H1 (cell line): Measurements from ENCODE around the gene DMAC2. TPM values are rescaled to one million over a fixed set of nuclear protein-coding genes. Genes with fewer than 3 reads are reported as not detected.

Experiments
- CTCF ChIA-PET: fragments of 300-600 bp; sonication (Branson Sonifier 250); formaldehyde crosslinking; loops from one replicate; lab custom pipeline; 2021; ENCODE audit not compliant: partially characterized antibody; lab: Charles Lee
- POLR2A ChIA-PET: fragments of 300-600 bp; sonication (Branson Sonifier 250); formaldehyde crosslinking; loops from one replicate; lab custom pipeline; 2021; ENCODE audit warnings: inconsistent platforms; ENCODE audit not compliant: partially characterized antibody; lab: Charles Lee
- DNase-seq, 2 experiments: peaks; one replicate each; pipeline versions ENCODE4 v3.0.0 to v3.0.0-alpha.2; 2010 to 2022; ENCODE audit warnings: low spot score in 2 of 2, low read depth in 1 of 2, mixed read lengths in 1 of 2
- FAIRE-seq: peaks from 2 replicates; lab custom pipeline; 2011; peaks lifted over from hg19 to GRCh38; lab: Jason Lieb, UNC
- H2AFZ ChIP-seq: 2 replicates; pipeline ENCODE4 v1.8.1; 2012; ENCODE audit warnings: low read length, inconsistent platforms
- H2AK5ac ChIP-seq: 2 replicates; pipeline ENCODE4 v1.6.1; 2013; ENCODE audit warnings: low read depth, low read length
- H2BK120ac ChIP-seq: replicated peaks from 2 replicates; pipeline ENCODE3; 2013; ENCODE audit warnings: low read depth, low read length, inconsistent platforms
- H2BK12ac ChIP-seq: 2 replicates; pipeline ENCODE4 v1.6.1; 2013; ENCODE audit warnings: low read depth, low read length
- H2BK15ac ChIP-seq: 2 replicates; pipeline ENCODE4 v1.6.1; 2013; ENCODE audit warnings: low read length
- H2BK20ac ChIP-seq: 2 replicates; pipeline ENCODE4 v1.6.1; 2013; ENCODE audit warnings: low read length
- H2BK5ac ChIP-seq: 2 replicates; pipeline ENCODE4 v1.6.1; 2013; ENCODE audit warnings: low read depth, low read length
- H3K14ac ChIP-seq: 2 replicates; pipeline ENCODE4 v1.6.1; 2013; ENCODE audit warnings: inconsistent platforms; ENCODE audit not compliant: insufficient read length
- H3K18ac ChIP-seq: 2 replicates; pipeline ENCODE4 v1.6.1; 2013; ENCODE audit warnings: low read length; ENCODE audit errors: extremely low read depth
- H3K23ac ChIP-seq: 2 replicates; pipeline ENCODE4 v1.6.1; 2013; ENCODE audit warnings: inconsistent platforms; ENCODE audit not compliant: insufficient read length
- H3K23me2 ChIP-seq: 2 replicates; pipeline ENCODE4 v1.6.1; 2013; ENCODE audit warnings: low read depth, low read length
- H3K27ac ChIP-seq: 2 replicates; pipeline ENCODE4 v1.6.1; 2011; ENCODE audit warnings: low read depth, low read length, inconsistent platforms
- H3K27me3 ChIP-seq, 4 experiments: replicated peaks in 1 of 4; 1 replicate in 1 of 4; 2 replicates in 3 of 4; pipeline versions ENCODE4 v1.6.1 to v1.8.1; 2011 to 2013; ENCODE audit warnings: low read length in 3 of 4, mild to moderate bottlenecking in 3 of 4, inconsistent platforms in 2 of 4, mixed read lengths in 2 of 4, moderate library complexity in 1 of 4; ENCODE audit not compliant: control insufficient read depth in 3 of 4, insufficient read depth in 3 of 4; ENCODE audit errors: extremely low read depth in 1 of 4
- H3K36me3 ChIP-seq, 4 experiments: 2 replicates each; pipeline versions ENCODE4 v1.6.1 to v1.8.1; 2011 to 2013; ENCODE audit warnings: mild to moderate bottlenecking in 4 of 4, low read length in 3 of 4, moderate library complexity in 2 of 4, control low read depth in 1 of 4, inconsistent platforms in 1 of 4; ENCODE audit not compliant: insufficient read depth in 4 of 4, control insufficient read depth in 2 of 4
- H3K4ac ChIP-seq: replicated peaks from 2 replicates; pipeline ENCODE3; 2013; ENCODE audit warnings: low read length, low read depth, mixed read lengths, inconsistent platforms; ENCODE audit not compliant: insufficient read length
- H3K4me1 ChIP-seq, 4 experiments: replicated peaks in 1 of 4; 1 replicate in 1 of 4; 2 replicates in 3 of 4; pipeline versions ENCODE4 v1.6.1 to v1.8.1; 2011 to 2013; ENCODE audit warnings: low read length in 3 of 4, inconsistent platforms in 2 of 4, mixed read lengths in 1 of 4; ENCODE audit not compliant: insufficient read depth in 4 of 4, control insufficient read depth in 3 of 4
- H3K4me2 ChIP-seq, 2 experiments: 2 replicates each; pipeline versions ENCODE4 v1.6.1 to v1.8.1; 2011 to 2013; ENCODE audit warnings: low read depth in 2 of 2, low read length in 2 of 2, control low read depth in 1 of 2, inconsistent platforms in 1 of 2, mild to moderate bottlenecking in 1 of 2; ENCODE audit not compliant: insufficient read depth in 1 of 2
- H3K4me3 ChIP-seq, 4 experiments: fragments of 200-600, 300-600 bp in 1 of 4; sonication (generic), shearing (Covaris generic), sonication (Bioruptor Twin) in 1 of 4; 2 replicates each; pipeline versions ENCODE4 v1.5.1 to v1.8.1; 2011 to 2016; ENCODE audit warnings: low read length in 4 of 4, low read depth in 3 of 4, control low read depth in 2 of 4, inconsistent platforms in 2 of 4, mild to moderate bottlenecking in 2 of 4, mixed read lengths in 1 of 4, moderate library complexity in 1 of 4; ENCODE audit not compliant: insufficient read depth in 2 of 4; ENCODE audit errors: extremely low read depth in 1 of 4
- H3K56ac ChIP-seq: replicated peaks from 2 replicates; pipeline ENCODE3; 2013; ENCODE audit warnings: low read depth, mild to moderate bottlenecking, mixed read lengths, low read length, inconsistent platforms; ENCODE audit not compliant: insufficient read length
- H3K79me1 ChIP-seq: 2 replicates; pipeline ENCODE4 v1.6.1; 2013; ENCODE audit warnings: low read depth, low read length, control low read depth
- H3K79me2 ChIP-seq, 2 experiments: 2 replicates each; pipeline versions ENCODE4 v1.6.1 to v1.8.1; 2012 to 2013; ENCODE audit warnings: low read length in 2 of 2, mild to moderate bottlenecking in 2 of 2, inconsistent platforms in 1 of 2; ENCODE audit not compliant: insufficient read depth in 2 of 2, control insufficient read depth in 1 of 2
- H3K9ac ChIP-seq, 4 experiments: replicated peaks in 1 of 4; 1 replicate in 1 of 4; 2 replicates in 3 of 4; pipeline versions ENCODE4 v1.6.1 to v1.8.1; 2011 to 2013; ENCODE audit warnings: low read depth in 3 of 4, low read length in 3 of 4, control low read depth in 2 of 4, mild to moderate bottlenecking in 2 of 4, moderate library complexity in 2 of 4, inconsistent platforms in 1 of 4; ENCODE audit errors: extremely low read depth in 1 of 4
- H3K9me3 ChIP-seq, 2 experiments: 2 replicates each; pipeline versions ENCODE4 v1.6.1 to v1.8.1; 2012 to 2013; ENCODE audit warnings: mild to moderate bottlenecking in 2 of 2, moderate library complexity in 2 of 2, control low read depth in 1 of 2, inconsistent platforms in 1 of 2, low read depth in 1 of 2, low read length in 1 of 2, mixed read lengths in 1 of 2; ENCODE audit not compliant: insufficient read depth in 2 of 2
- H4K20me1 ChIP-seq, 2 experiments: replicated peaks in 1 of 2; 2 replicates each; pipeline versions ENCODE3 to v1.8.1; 2011 to 2013; ENCODE audit warnings: inconsistent platforms in 2 of 2, low read length in 2 of 2, mild to moderate bottlenecking in 1 of 2; ENCODE audit not compliant: insufficient read depth in 2 of 2, control insufficient read depth in 1 of 2
- H4K5ac ChIP-seq: 2 replicates; pipeline ENCODE4 v1.6.1; 2013; ENCODE audit warnings: low read length, low read depth, mixed read lengths, inconsistent platforms; ENCODE audit not compliant: insufficient read length
- H4K8ac ChIP-seq: 2 replicates; pipeline ENCODE4 v1.8.0; 2013; ENCODE audit warnings: mild to moderate bottlenecking, moderate library complexity, low read length, inconsistent platforms; ENCODE audit not compliant: insufficient read depth; ENCODE audit errors: extremely low read depth
- H4K91ac ChIP-seq: replicated peaks from 2 replicates; pipeline ENCODE3; 2013; ENCODE audit warnings: low read length, mixed read lengths, inconsistent platforms; ENCODE audit not compliant: insufficient read length
- CEBPB ChIP-seq: IDR thresholded peaks from 2 replicates; pipeline ENCODE4 v1.6.1; 2012; ENCODE audit warnings: low read depth, low read length
- CHD2 ChIP-seq: IDR thresholded peaks from 2 replicates; pipeline ENCODE4 v1.6.1; 2012; ENCODE audit warnings: low read length, improper control_type of control experiment
- SAP30 ChIP-seq: fragments of 300-600 bp; sonication (generic); IDR thresholded peaks from 2 replicates; pipeline ENCODE4 v1.7.1; 2012; ENCODE audit warnings: low read length, moderate library complexity, mild to moderate bottlenecking, inconsistent platforms; ENCODE audit not compliant: insufficient read depth, insufficient replicate concordance
- SP4 ChIP-seq: IDR thresholded peaks from 2 replicates; pipeline ENCODE4 v1.6.1; 2012; ENCODE audit warnings: low read length, inconsistent platforms
- TBP ChIP-seq: IDR thresholded peaks from 2 replicates; pipeline ENCODE4 v1.6.1; 2011; ENCODE audit warnings: low read depth, low read length, improper control_type of control experiment
- TCF12 ChIP-seq: IDR thresholded peaks from 2 replicates; pipeline ENCODE4 v1.6.1; 2011; ENCODE audit warnings: low read depth, mild to moderate bottlenecking, low read length
- WGBS, 2 experiments: shearing (Covaris generic) in 1 of 2; methylation state at CpG; one replicate each; pipeline versions ENCODE4 v1.1.6 to v1.1.7; 2013 to 2015; ENCODE audit warnings: low lambda C conversion rate in 2 of 2, mixed read lengths in 2 of 2, inconsistent platforms in 1 of 2, low coverage in 1 of 2, missing lambda C conversion rate in 1 of 2; ENCODE audit not compliant: insufficient replicate concordance in 2 of 2, insufficient coverage in 1 of 2, insufficient read length in 1 of 2; ENCODE audit errors: extremely low coverage in 1 of 2, missing lambda C conversion rate in 1 of 2; 5-methylcytosine and 5-hydroxymethylcytosine counted together
- polyA plus RNA-seq, 7 experiments: library from polyadenylated mRNA; depleted of rRNA in 3 of 7; stranded (reverse) in 5 of 7; unstranded in 2 of 7; fragments of >200 nt in 5 of 7; fragments of 200-250 nt in 2 of 7; gene quantifications; 1 replicate in 5 of 7; 2 replicates in 1 of 7; 4 replicates in 1 of 7; pipeline versions ENCODE4 v1.2.1 to v1.2.3, GENCODE V29; 2011 to 2013; ENCODE audit warnings: missing spikeins in 2 of 7, mixed read lengths in 2 of 7
- total RNA-seq: library from RNA; stranded (reverse); fragmentation: NEBNext Ultra II Directional; extraction: Animal tissue kit (Norgen Biotek cat#: 25700); gene quantifications from 2 replicates; pipeline ENCODE4 v1.2.1, GENCODE V29; 2021

Gene DMAC2
- total and polyA plus RNA-seq, 2 of the 8 experiments (the other 6 are each of a cell fraction or from before 2014, with no cell fraction given) = 86.8 to 170 TPM

DNA sequence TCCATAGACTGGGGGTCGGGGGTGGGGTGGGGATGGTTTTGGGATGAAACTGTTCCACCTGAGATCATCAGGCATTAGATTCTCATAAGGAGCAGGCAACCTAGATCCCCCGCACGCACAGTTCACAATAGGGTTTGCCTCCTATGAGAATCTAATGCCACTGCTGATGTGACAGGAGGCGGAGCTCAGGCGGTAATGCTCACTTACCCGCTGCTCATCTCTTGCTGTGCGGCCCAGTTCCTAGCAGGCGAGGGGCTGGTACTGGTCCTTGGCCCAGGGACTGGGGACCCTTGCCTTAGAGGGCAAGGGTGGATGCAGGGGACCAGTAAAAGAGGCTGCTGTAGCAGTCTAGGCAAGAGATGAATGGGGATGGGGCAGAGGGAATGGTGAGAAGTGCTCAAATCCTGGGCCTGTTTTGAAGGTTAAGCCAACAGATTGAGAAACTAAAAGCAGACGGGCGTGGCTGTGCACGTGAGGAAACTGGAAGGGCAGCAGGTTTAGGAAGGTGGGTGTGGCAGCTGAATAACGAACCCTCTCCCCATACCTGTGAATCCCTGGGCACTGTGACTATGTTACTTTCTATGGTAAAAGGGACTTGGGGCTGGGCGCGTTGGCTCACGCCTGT lies 1.7 kb upstream of the DMAC2 start:
- POLR2A ChIA-PET = interaction anchor here (0.6 to 6.4 kb wide), 2 partner anchors 14 to 887 kb away, joined by 3 to 87 read pairs; partner anchors contain the start of gene B3GNT8
- Histone ChIP-seq H3K14ac (no peak overlapping the region), H3K9me3 (no peaks in the 10 kb centered on the region)
- TF ChIP-seq TCF12 (no peak), CEBPB (no peak), SAP30 (no peak), TBP (no peak), CHD2 (no peak), SP4 (no peak)
- TF ChIP-seq, all 59 proteins: peak for 0
- Histone ChIP-seq H2BK15ac (no peak overlapping the region), H4K91ac (no peak overlapping the region), H2AK5ac (no peak overlapping the region), H3K79me1 (0 out of 2 replicates have a peak, but pooled peaks cover 4% of the 10 kb centered on the region), H3K4me2 (no peak overlapping the region), H3K4me3 (no peak overlapping the region), H3K4me1 (no peaks in the 10 kb centered on the region), H4K20me1 (no peaks in the 10 kb centered on the region), H2AFZ (no peak overlapping the region), H3K23me2 (peaks cover 2% of the 10 kb centered on the region; the same call in 1 of the 2 replicates), H3K23ac (no peak overlapping the region), H4K5ac (no peak overlapping the region), H3K18ac (no peak overlapping the region), H3K4ac (no peak overlapping the region), H2BK120ac (no peak overlapping the region), H3K9ac (no peak overlapping the region), H3K56ac (no peak overlapping the region), H3K36me3 (peaks cover 0 to 6% (median 2%) of the 10 kb centered on the region in 4 experiments; a peak in 2 of 8 replicates), H3K27me3 (no peaks in the 10 kb centered on the region), H2BK12ac (no peak overlapping the region), H2BK20ac (no peak overlapping the region), H3K79me2 (peaks cover 0 to 8% of the 10 kb centered on the region in 2 experiments; a peak in 1 of 4 replicates), H4K8ac (no peak overlapping the region), H3K27ac (no peak overlapping the region), H2BK5ac (no peak overlapping the region)
- CTCF ChIA-PET = interaction anchor here (1.0 to 20.4 kb wide), 3 partner anchors 123 to 250 kb away, joined by 3 to 364 read pairs (median 4); no protein-coding TSS in a partner anchor
- 74% methylated on average over 13 of the region's 15 CpGs; no CpG with 5 or more reads in 1 of the 2 experiments for WGBS, 2 experiments
- FAIRE-seq (no peak), DNase-seq (no peak)
